Common myeloid progenitor, CD34-positive (primary cell): ENCODE measurements around the gene SF1.

Experiments
- CTCF ChIA-PET: fragments of 350-600 bp; sonication (Branson Sonifier 250); formaldehyde crosslinking; loops from one replicate; lab custom pipeline; 2021; ENCODE audit warnings: antibody characterized with exemption; lab: Charles Lee
- POLR2A ChIA-PET: fragments of 350-600 bp; sonication (Branson Sonifier 250); formaldehyde crosslinking; loops from one replicate; lab custom pipeline; 2021; ENCODE audit warnings: antibody characterized with exemption; lab: Charles Lee
- DNase-seq, 3 donors: peaks; one replicate each; pipeline versions ENCODE4 v3.0.0 to v3.0.0-alpha.2; 2013
- H3K27ac ChIP-seq, 2 experiments: 1 replicate in 1 of 2; 2 replicates in 1 of 2; pipeline ENCODE4 v1.7.0; 2013; ENCODE audit warnings: inconsistent platforms in 2 of 2, low read length in 2 of 2, mild to moderate bottlenecking in 2 of 2, low read depth in 1 of 2, moderate library complexity in 1 of 2; ENCODE audit not compliant: severe bottlenecking in 2 of 2, insufficient read depth in 1 of 2, poor library complexity in 1 of 2
- H3K27me3 ChIP-seq, 5 experiments: replicated peaks in 2 of 5; 1 replicate in 3 of 5; 2 replicates in 2 of 5; pipeline versions ENCODE4 v1.6.1 to v1.7.0; 2013; ENCODE audit warnings: low read length in 4 of 5, mild to moderate bottlenecking in 2 of 5, moderate library complexity in 2 of 5, inconsistent platforms in 1 of 5; ENCODE audit not compliant: insufficient read depth in 5 of 5, control insufficient read depth in 4 of 5
- H3K36me3 ChIP-seq, 4 experiments: 1 replicate in 2 of 4; 2 replicates in 2 of 4; pipeline versions ENCODE4 v1.6.1 to v1.7.0; 2013; ENCODE audit warnings: low read length in 3 of 4, control low read depth in 1 of 4, mild to moderate bottlenecking in 1 of 4; ENCODE audit not compliant: control insufficient read depth in 4 of 4, insufficient read depth in 4 of 4
- H3K4me1 ChIP-seq, 4 experiments: 1 replicate in 3 of 4; 2 replicates in 1 of 4; pipeline versions ENCODE4 v1.6.1 to v1.7.1; 2013; ENCODE audit warnings: low read length in 3 of 4, mild to moderate bottlenecking in 3 of 4, control low read depth in 1 of 4, inconsistent platforms in 1 of 4, moderate library complexity in 1 of 4; ENCODE audit not compliant: control insufficient read depth in 4 of 4, insufficient read depth in 4 of 4; ENCODE audit errors: control extremely low read depth in 1 of 4
- H3K4me3 ChIP-seq, 7 experiments: 1 replicate in 4 of 7; 2 replicates in 3 of 7; pipeline versions ENCODE4 v1.5.1 to v1.7.0; 2013; ENCODE audit warnings: mild to moderate bottlenecking in 7 of 7, low read length in 6 of 7, moderate library complexity in 6 of 7, inconsistent platforms in 2 of 7, low read depth in 2 of 7, control low read depth in 1 of 7; ENCODE audit not compliant: insufficient read depth in 4 of 7, control insufficient read depth in 1 of 7; ENCODE audit errors: extremely low read depth in 1 of 7
- H3K9me3 ChIP-seq, 5 experiments: 1 replicate in 4 of 5; 2 replicates in 1 of 5; pipeline versions ENCODE4 v1.6.1 to v1.7.1; 2013; ENCODE audit warnings: low read length in 4 of 5, mild to moderate bottlenecking in 2 of 5, inconsistent platforms in 1 of 5, low read depth in 1 of 5, moderate library complexity in 1 of 5; ENCODE audit not compliant: control insufficient read depth in 4 of 5, insufficient read depth in 2 of 5; ENCODE audit errors: control extremely low read depth in 1 of 5
- WGBS: methylation state at CpG from one replicate; pipeline ENCODE4 v1.1.5; 2013; ENCODE audit not compliant: insufficient coverage; 5-methylcytosine and 5-hydroxymethylcytosine counted together

Gene SF1

DNA sequence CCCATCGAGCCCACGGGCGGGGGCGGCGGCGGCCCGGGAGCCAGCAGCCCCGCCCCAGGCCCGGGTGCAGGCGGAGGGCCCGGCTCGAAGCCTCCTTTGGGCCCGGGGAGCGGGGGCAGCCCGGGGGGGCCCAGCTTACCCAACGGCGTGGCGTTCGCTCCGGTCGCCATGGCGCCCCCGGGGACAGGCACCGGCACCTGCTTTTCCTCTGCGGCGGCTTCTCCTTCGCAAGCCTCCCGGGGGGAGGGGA lies 194 bp downstream of the SF1 start:
- WGBS: 0% methylated on average over 16 of the region's 28 CpGs
- Histone ChIP-seq H3K9me3 (no peaks in the 10 kb centered on the region), H3K4me1 (peaks cover 24 to 52% (median 40%) of the 10 kb centered on the region in 4 experiments), H3K4me3 (peak overlapping the region; percentile 58 to 99 (median 76)), H3K27ac (peak overlapping the region; percentile 80 to 96), H3K27me3 (no peaks in the 10 kb centered on the region), H3K36me3 (peaks cover 14 to 42% (median 31%) of the 10 kb centered on the region in 4 experiments)
- DNase-seq: no peak
- CTCF ChIA-PET: interaction anchor here (0.9 to 4.4 kb wide), 8 partner anchors 8 to 140 kb away, joined by 3 to 20 read pairs (median 4); partner anchors contain the start of gene RASGRP2
- POLR2A ChIA-PET: interaction anchor here (1.2 to 3.1 kb wide), 4 partner anchors 10 to 34 kb away, joined by 5 to 25 read pairs (median 8); partner anchors contain the start of gene RASGRP2

DNA sequence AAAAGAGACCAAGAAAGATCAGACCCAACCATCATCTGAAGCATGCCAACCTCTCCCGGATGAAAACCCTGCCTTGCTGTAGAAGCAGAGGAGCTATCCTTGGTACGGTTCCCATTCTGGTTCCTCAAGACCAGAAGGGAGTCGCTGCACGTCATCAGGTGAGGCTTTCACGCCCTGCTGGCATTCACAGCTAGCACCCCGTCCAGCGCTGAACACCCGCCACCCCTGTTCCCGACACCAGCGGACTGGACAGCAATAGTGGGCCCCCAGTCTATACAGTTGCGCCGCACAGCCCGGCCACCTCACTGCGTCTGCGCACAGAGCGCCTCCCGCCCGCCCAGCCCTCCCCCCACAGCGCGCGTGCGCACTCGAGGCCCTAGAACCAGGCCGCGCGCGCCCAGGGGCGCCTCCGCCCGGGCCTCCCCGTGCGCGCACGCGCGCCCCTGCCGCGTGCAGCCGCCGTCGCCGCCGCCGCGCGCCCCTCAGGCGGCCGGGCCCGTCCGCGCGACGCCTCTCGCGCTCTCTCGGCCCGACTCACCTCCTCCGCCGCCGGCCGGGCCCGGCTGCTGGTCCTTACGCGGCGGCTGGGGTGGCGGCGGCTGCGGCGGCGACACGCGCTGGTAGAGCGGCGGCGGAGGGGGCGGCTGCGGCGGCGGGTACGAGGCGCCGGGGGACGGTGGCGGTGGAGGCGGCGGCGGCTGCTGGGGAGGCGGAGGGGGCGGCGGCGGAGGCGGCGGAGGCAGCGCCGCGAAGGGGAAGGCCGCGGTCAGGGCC lies 706 bp downstream of the SF1 start:
- ChIA-PET POLR2A (interaction anchor here (0.6 to 3.1 kb wide), 5 partner anchors 10 to 33 kb away, joined by 4 to 25 read pairs (median 6); partner anchors contain the start of gene RASGRP2), CTCF (interaction anchor here (1.4 to 4.5 kb wide), 3 partner anchors 9 to 14 kb away, joined by 3 to 31 read pairs (median 20); no protein-coding TSS in a partner anchor)
- peak; percentile 67 to 82 (median 80) for DNase-seq
- under 1% methylated on average over 86 of the region's 98 CpGs for WGBS
- Histone ChIP-seq H3K4me1 (peaks cover 27 to 57% (median 44%) of the 10 kb centered on the region in 4 experiments), H3K4me3 (peak overlapping the region; percentile 58 to 99 (median 85)), H3K27me3 (no peaks in the 10 kb centered on the region), H3K9me3 (no peaks in the 10 kb centered on the region), H3K36me3 (peaks cover 20 to 47% (median 34%) of the 10 kb centered on the region in 4 experiments), H3K27ac (peak overlapping the region; percentile 80 to 96)

DNA sequence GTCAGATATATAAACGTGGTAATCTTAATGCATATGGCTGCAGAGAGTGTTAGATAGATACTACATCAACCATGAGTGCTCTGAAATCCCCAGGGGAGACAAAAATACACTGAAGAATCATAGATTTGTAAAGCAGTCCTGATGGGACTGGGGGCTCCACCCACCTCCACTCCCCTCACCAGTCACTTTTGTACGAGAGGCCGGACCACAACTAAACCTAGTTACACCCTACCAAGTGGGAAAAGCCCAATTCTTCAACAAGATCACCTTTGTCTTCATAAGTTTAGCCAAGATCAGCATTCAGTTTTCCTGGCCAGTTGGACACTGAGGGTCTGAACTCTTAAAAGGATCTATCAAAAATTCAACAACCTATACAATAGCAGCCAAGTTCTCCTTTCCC lies 1.5 kb downstream of the SF1 start:
- 38% methylated on average over 2 of the region's 3 CpGs for WGBS
- Histone ChIP-seq H3K27me3 (no peaks in the 10 kb centered on the region), H3K27ac (peak overlapping the region; percentile 74 to 84), H3K36me3 (peaks cover 23 to 54% (median 38%) of the 10 kb centered on the region in 4 experiments), H3K9me3 (no peaks in the 10 kb centered on the region), H3K4me3 (peak overlapping the region in 6 of 7 experiments; percentile 76 to 99 (median 85)), H3K4me1 (peaks cover 31 to 63% (median 49%) of the 10 kb centered on the region in 4 experiments)
- ChIA-PET POLR2A (interaction anchor here (1.3 kb wide), 1 partner anchor 13 kb away, joined by 3 read pairs; no protein-coding TSS in a partner anchor), CTCF (interaction anchor here (1.0 to 4.5 kb wide), 5 partner anchors 9 to 128 kb away, joined by 3 to 31 read pairs (median 4); partner anchors contain the start of gene RASGRP2)
- no peak for DNase-seq

DNA sequence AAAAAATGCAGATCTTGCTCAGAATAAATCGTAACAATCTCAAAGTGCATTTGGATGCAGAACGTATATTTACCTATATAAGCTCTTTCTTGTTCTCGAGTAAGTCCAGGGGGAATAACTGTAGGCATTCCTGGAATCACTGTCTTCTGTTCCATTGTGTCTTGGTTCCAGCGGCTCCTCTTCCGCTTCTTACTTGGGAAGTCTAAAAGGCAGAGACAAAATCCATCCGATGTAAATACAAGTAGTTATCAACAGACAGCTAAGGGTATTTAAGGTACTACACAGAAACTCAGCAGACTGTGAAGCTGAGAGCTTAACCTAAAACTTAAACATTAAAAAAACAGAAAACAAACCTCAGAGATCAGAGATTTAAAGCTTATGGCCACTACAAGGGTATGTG lies 1.9 kb downstream of the SF1 start:
- no peak for DNase-seq
- 94% methylated on average over 3 of the region's 6 CpGs for WGBS
- Histone ChIP-seq H3K4me1 (peaks cover 31 to 65% (median 52%) of the 10 kb centered on the region in 4 experiments), H3K9me3 (no peaks in the 10 kb centered on the region), H3K27ac (peak overlapping the region; percentile 74 to 84), H3K4me3 (peak overlapping the region in 6 of 7 experiments; percentile 76 to 99 (median 85)), H3K36me3 (peaks cover 25 to 58% (median 42%) of the 10 kb centered on the region in 4 experiments), H3K27me3 (no peaks in the 10 kb centered on the region)
- POLR2A ChIA-PET: interaction anchor here (1.1 to 1.3 kb wide), 2 partner anchors 12 to 19 kb away, joined by 3 read pairs; no protein-coding TSS in a partner anchor
- CTCF ChIA-PET: interaction anchor here (1.0 to 4.5 kb wide), 7 partner anchors 9 to 127 kb away, joined by 3 to 31 read pairs (median 4); partner anchors contain the start of gene RASGRP2

DNA sequence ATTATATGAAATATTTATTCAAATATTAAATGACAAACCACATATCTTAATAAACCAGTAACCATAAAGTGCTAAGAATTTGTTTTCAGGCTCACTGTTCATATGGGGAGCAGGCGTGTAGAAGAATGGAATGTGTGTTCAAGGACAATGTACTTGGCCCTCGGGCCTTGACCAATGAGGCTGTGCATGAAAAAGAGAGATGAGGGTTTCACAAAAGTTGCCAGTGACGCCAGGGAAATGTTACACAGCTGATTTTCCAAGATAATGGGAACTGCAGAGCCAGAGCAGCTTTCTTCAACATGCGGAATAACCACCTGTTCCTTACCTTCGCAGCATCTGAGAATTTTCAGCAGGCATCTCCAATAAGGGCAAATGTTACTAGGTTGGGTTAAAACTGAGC lies 4.2 kb downstream of the SF1 start:
- CTCF ChIA-PET: interaction anchor here (0.7 to 4.5 kb wide), 5 partner anchors 8 to 533 kb away, joined by 3 to 31 read pairs (median 6); partner anchors contain the start of genes FKBP2 and RASGRP2
- H3K27ac ChIP-seq: peak overlapping the region in 1 of 2 experiments; percentile 4
- peaks cover 21 to 48% (median 39%) of the 10 kb centered on the region in 4 experiments for H3K4me1 ChIP-seq
- DNase-seq: no peak
- peaks cover 36 to 81% (median 65%) of the 10 kb centered on the region in 4 experiments for H3K36me3 ChIP-seq
- H3K9me3 ChIP-seq: no peaks in the 10 kb centered on the region
- no peak overlapping the region for H3K4me3 ChIP-seq
- 94% methylated on average over 5 of the region's 5 CpGs for WGBS
- no peaks in the 10 kb centered on the region for H3K27me3 ChIP-seq
- POLR2A ChIA-PET: interaction anchor here (0.6 to 1.3 kb wide), 4 partner anchors 8 to 127 kb away, joined by 3 to 4 read pairs (median 4); no protein-coding TSS in a partner anchor

DNA sequence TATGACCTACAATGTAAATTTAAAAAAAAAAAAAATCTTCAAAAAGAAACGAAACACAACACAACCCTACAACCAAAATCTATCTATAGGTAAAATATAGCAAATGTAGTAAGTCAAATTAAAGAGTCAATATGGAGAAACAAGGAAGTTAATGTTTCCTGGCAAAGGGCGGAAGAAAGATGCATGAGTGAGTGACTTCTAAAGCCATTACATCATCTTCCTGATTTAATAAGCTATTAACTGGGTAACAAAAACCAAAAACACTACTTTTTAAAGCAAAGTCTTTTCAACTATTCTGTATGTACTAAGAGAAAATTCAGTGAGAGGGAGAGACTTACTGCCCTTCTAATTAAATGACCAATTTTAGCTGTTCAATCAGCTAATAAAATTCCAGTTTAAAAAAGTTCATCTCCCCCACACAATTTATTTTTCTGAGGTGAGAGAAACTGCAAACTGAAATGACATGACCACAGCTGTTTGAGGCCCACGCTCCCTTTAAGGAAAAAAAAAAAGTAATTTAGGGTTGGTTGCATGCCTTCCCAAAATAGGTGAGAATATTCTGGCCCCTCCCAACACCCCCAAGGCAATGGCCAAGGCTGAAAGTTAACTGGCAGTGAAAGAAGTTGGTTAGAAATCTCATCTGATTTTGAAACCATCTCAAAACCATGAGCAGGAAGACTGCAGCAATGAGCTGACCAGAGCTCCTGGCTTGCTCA lies 5.9 kb downstream of the SF1 start:
- H3K27me3 ChIP-seq: no peaks in the 10 kb centered on the region
- CTCF ChIA-PET: interaction anchor here (0.7 to 20.1 kb wide), 6 partner anchors 9 to 90 kb away, joined by 3 to 345 read pairs (median 6); partner anchors contain the start of gene RASGRP2
- peak overlapping the region in 1 of 2 experiments; percentile 55 for H3K27ac ChIP-seq
- H3K4me1 ChIP-seq: peaks cover 28 to 61% (median 43%) of the 10 kb centered on the region in 4 experiments
- H3K36me3 ChIP-seq: peaks cover 48 to 97% (median 82%) of the 10 kb centered on the region in 4 experiments
- POLR2A ChIA-PET: interaction anchor here (0.6 to 1.6 kb wide), 3 partner anchors 9 to 50 kb away, joined by 3 to 9 read pairs (median 5); partner anchors contain the start of gene RASGRP2
- H3K9me3 ChIP-seq: no peaks in the 10 kb centered on the region
- WGBS: no CpG with 5 or more reads among the region's 3 CpGs
- DNase-seq: peak in 1 of 3 donors; percentile 52
- no peak overlapping the region for H3K4me3 ChIP-seq
